SK-N-SH treated with all-trans-retinoic acid at 6 μM for 48 hours (cell line): ENCODE data around the gene UBAP1.
"Not testable (repeated sequence)": the region's sequence is repeated elsewhere in the genome, so short reads cannot be mapped to it uniquely, and the experiment has no call there.

Experiments
- ARNTL ChIP-seq: fragments of 450-650 bp; formaldehyde crosslinking; IDR thresholded peaks from 2 replicates; pipeline ENCODE4 v1.5.0; 2020; ENCODE audit warnings: low read depth, mild to moderate bottlenecking, moderate library complexity, borderline replicate concordance
- CSDC2 ChIP-seq: fragments of 250-450 bp; sonication (Bioruptor Pico); IDR thresholded peaks from 2 replicates; pipeline ENCODE4 v1.5.0; 2020; ENCODE audit warnings: mild to moderate bottlenecking, moderate library complexity
- GLIS3 ChIP-seq: fragments of 250-450 bp; sonication (Bioruptor Pico); IDR thresholded peaks from 2 replicates; pipeline ENCODE4 v1.5.0; 2020; ENCODE audit warnings: mild to moderate bottlenecking, moderate library complexity
- ISL1 ChIP-seq: fragments of 250-450 bp; sonication (Bioruptor Pico); IDR thresholded peaks from 2 replicates; pipeline ENCODE4 v2.1.2; 2022; ENCODE audit warnings: mild to moderate bottlenecking, moderate library complexity
- OSR1 ChIP-seq: fragments of 250-450 bp; sonication (Bioruptor Pico); IDR thresholded peaks from 2 replicates; pipeline ENCODE4 v1.8.0; 2022; ENCODE audit warnings: moderate library complexity, mild to moderate bottlenecking, inconsistent platforms
- SNAI2 ChIP-seq: fragments of 250-450 bp; sonication (Bioruptor Pico); IDR thresholded peaks from 2 replicates; pipeline ENCODE4 v1.5.0; 2020; ENCODE audit warnings: mild to moderate bottlenecking, moderate library complexity
- TCF4 ChIP-seq: fragments of 250-450 bp; sonication (Bioruptor Pico); IDR thresholded peaks from 2 replicates; pipeline ENCODE4 v1.8.0; 2021; ENCODE audit warnings: mild to moderate bottlenecking, moderate library complexity, borderline replicate concordance
- ZFP30 ChIP-seq: fragments of 450-650 bp; formaldehyde crosslinking; IDR thresholded peaks from 2 replicates; pipeline ENCODE4 v1.5.0; 2022; ENCODE audit warnings: mild to moderate bottlenecking, moderate library complexity
- ZNF70 ChIP-seq: fragments of 450-650 bp; formaldehyde crosslinking; IDR thresholded peaks from 2 replicates; pipeline ENCODE4 v1.5.0; 2020; ENCODE audit warnings: mild to moderate bottlenecking, moderate library complexity
- ZNF8 ChIP-seq: fragments of 450-650 bp; formaldehyde crosslinking; IDR thresholded peaks from 2 replicates; pipeline ENCODE4 v1.5.0; 2020; ENCODE audit warnings: mild to moderate bottlenecking, moderate library complexity
- TF ChIP-seq, protein P1 (sequence below): fragments of 250-450 bp; sonication (Bioruptor Pico); IDR thresholded peaks from 2 replicates; pipeline ENCODE4 v1.8.0; 2020; ENCODE audit warnings: mild to moderate bottlenecking, moderate library complexity, borderline replicate concordance
- TF ChIP-seq, protein P2 (sequence below): fragments of 250-450 bp; sonication (Bioruptor Pico); IDR thresholded peaks from 2 replicates; pipeline ENCODE4 v1.5.1; 2020; ENCODE audit warnings: low read depth, mild to moderate bottlenecking, moderate library complexity
- TF ChIP-seq, protein P3 (sequence below): fragments of 250-450 bp; sonication (Bioruptor Pico); IDR thresholded peaks from 2 replicates; pipeline ENCODE4 v1.5.0; 2020; ENCODE audit warnings: mild to moderate bottlenecking, moderate library complexity

DNA sequence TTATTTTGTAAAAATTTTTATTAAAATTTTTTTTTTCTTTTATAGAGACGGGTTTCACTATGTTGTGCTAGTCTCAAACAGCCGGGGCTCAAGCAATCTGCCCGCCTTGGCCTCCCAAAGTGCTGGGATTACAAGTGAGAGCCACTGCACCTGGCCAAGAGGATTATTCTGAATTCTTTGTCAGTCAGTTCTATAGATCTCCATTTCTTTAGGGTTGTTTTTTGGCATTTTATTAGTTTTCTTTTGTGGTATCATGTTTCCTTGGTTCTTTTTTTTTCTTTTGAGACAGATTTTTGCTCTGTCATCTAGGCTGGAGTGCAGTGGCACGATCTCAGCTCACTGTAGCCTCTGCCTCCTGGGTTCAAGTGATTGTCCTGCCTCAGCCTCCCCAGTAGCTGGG is 18.4 kb downstream of the UBAP1 start:
- TF ChIP-seq ARNTL (CRISPR knock-in tag); OSR1 (CRISPR knock-in tag); ZNF8; ZNF70 (CRISPR knock-in tag); SNAI2; ISL1 (CRISPR knock-in tag); ZFP30 (CRISPR knock-in tag); GLIS3; CSDC2 (CRISPR knock-in tag); TCF4 (CRISPR knock-in tag): not testable (repeated sequence)
- TF ChIP-seq, protein P1, sequence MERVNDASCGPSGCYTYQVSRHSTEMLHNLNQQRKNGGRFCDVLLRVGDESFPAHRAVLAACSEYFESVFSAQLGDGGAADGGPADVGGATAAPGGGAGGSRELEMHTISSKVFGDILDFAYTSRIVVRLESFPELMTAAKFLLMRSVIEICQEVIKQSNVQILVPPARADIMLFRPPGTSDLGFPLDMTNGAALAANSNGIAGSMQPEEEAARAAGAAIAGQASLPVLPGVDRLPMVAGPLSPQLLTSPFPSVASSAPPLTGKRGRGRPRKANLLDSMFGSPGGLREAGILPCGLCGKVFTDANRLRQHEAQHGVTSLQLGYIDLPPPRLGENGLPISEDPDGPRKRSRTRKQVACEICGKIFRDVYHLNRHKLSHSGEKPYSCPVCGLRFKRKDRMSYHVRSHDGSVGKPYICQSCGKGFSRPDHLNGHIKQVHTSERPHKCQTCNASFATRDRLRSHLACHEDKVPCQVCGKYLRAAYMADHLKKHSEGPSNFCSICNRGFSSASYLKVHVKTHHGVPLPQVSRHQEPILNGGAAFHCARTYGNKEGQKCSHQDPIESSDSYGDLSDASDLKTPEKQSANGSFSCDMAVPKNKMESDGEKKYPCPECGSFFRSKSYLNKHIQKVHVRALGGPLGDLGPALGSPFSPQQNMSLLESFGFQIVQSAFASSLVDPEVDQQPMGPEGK (CRISPR knock-in tag), result not testable (repeated sequence)
- TF ChIP-seq, protein P2, sequence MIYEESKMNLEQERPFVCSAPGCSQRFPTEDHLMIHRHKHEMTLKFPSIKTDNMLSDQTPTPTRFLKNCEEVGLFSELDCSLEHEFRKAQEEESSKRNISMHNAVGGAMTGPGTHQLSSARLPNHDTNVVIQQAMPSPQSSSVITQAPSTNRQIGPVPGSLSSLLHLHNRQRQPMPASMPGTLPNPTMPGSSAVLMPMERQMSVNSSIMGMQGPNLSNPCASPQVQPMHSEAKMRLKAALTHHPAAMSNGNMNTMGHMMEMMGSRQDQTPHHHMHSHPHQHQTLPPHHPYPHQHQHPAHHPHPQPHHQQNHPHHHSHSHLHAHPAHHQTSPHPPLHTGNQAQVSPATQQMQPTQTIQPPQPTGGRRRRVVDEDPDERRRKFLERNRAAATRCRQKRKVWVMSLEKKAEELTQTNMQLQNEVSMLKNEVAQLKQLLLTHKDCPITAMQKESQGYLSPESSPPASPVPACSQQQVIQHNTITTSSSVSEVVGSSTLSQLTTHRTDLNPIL, result not testable (repeated sequence)
- TF ChIP-seq, protein P3, sequence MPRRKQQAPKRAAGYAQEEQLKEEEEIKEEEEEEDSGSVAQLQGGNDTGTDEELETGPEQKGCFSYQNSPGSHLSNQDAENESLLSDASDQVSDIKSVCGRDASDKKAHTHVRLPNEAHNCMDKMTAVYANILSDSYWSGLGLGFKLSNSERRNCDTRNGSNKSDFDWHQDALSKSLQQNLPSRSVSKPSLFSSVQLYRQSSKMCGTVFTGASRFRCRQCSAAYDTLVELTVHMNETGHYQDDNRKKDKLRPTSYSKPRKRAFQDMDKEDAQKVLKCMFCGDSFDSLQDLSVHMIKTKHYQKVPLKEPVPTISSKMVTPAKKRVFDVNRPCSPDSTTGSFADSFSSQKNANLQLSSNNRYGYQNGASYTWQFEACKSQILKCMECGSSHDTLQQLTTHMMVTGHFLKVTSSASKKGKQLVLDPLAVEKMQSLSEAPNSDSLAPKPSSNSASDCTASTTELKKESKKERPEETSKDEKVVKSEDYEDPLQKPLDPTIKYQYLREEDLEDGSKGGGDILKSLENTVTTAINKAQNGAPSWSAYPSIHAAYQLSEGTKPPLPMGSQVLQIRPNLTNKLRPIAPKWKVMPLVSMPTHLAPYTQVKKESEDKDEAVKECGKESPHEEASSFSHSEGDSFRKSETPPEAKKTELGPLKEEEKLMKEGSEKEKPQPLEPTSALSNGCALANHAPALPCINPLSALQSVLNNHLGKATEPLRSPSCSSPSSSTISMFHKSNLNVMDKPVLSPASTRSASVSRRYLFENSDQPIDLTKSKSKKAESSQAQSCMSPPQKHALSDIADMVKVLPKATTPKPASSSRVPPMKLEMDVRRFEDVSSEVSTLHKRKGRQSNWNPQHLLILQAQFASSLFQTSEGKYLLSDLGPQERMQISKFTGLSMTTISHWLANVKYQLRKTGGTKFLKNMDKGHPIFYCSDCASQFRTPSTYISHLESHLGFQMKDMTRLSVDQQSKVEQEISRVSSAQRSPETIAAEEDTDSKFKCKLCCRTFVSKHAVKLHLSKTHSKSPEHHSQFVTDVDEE (CRISPR knock-in tag), result not testable (repeated sequence)
